ENCODE measurements around the gene RAB11B. TPM values are rescaled to one million over a fixed set of nuclear protein-coding genes. Genes with fewer than 3 reads are reported as not detected.

Gene RAB11B
- total RNA-seq, 3 donors from 2014 or later (not counting 1 experiment from before 2014, with no cell fraction given), result 101 to 116 (median 108) TPM

DNA sequence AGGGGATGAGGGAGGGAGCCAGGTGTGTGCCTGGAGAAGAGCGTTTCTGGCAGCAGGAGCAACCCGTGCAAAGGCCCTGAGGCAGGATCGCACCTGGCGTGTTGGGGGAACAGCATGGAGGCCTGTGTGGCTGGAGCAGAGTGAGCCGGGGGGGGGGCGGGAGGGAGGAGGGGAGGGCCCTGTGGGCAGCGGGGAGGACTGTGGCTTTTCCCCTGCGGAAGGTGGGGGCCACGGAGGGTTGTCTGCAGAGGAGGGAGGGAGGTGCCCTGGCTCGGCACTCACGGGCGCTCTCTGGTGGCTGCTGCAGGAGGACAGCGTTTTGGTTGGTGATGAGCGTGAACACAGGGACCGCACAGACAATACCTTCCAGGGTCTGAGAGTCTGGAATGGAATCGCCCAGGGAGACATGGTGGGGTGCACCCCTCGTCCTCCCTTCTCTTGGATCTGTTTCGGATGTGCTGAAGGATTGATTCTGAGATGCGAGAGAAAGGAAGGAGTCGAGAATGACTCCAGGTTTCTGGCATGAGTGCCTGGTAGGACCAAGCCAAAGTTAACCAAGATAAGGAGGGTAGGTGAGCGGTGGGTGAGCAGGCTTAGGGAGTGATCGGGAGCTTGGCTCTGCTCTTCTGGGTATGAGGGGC is 6.5 kb downstream of the RAB11B start:
- Mint-ChIP-seq H3K27ac (peak overlapping the region in 1 of 2 donors; percentile 59), H3K4me1 (peaks cover 23 to 38% of the 10 kb centered on the region in 2 donors), H3K9me3 (no peaks in the 10 kb centered on the region), H3K27me3 (ENCODE audit: low read depth in 2 of 2) (no peaks in the 10 kb centered on the region), H3K36me3 (no peaks in the 10 kb centered on the region), H3K4me3 (no peak overlapping the region)
- Histone ChIP-seq H3K27me3 (ENCODE audit: control insufficient read depth, insufficient read depth, low read length) (no peaks in the 10 kb centered on the region), H3K4me1 (ENCODE audit: control insufficient read depth, insufficient read depth, low read length) (peaks cover 29% of the 10 kb centered on the region), H3K27ac (ENCODE audit: low read length) (no peak overlapping the region), H3K4me3 (ENCODE audit: low read length) (no peak overlapping the region), H3K9me3 (ENCODE audit: control insufficient read depth, insufficient read depth, low read length) (no peaks in the 10 kb centered on the region), H3K36me3 (ENCODE audit: control insufficient read depth, insufficient read depth, low read length) (peaks cover 9% of the 10 kb centered on the region)
- DNase-seq (peak; percentile 61 to 81), ATAC-seq (peak; percentile 80 to 91 (median 91))
- 53% methylated on average over 22 of the region's 22 CpGs for WGBS (ENCODE audit: insufficient coverage)
- TF ChIP-seq, protein P1, sequence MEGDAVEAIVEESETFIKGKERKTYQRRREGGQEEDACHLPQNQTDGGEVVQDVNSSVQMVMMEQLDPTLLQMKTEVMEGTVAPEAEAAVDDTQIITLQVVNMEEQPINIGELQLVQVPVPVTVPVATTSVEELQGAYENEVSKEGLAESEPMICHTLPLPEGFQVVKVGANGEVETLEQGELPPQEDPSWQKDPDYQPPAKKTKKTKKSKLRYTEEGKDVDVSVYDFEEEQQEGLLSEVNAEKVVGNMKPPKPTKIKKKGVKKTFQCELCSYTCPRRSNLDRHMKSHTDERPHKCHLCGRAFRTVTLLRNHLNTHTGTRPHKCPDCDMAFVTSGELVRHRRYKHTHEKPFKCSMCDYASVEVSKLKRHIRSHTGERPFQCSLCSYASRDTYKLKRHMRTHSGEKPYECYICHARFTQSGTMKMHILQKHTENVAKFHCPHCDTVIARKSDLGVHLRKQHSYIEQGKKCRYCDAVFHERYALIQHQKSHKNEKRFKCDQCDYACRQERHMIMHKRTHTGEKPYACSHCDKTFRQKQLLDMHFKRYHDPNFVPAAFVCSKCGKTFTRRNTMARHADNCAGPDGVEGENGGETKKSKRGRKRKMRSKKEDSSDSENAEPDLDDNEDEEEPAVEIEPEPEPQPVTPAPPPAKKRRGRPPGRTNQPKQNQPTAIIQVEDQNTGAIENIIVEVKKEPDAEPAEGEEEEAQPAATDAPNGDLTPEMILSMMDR (IDR thresholded peaks at IDR 0.05), result peak; percentile 53
- intact Hi-C loops (cut with micrococcal nuclease), result no loop called here

DNA sequence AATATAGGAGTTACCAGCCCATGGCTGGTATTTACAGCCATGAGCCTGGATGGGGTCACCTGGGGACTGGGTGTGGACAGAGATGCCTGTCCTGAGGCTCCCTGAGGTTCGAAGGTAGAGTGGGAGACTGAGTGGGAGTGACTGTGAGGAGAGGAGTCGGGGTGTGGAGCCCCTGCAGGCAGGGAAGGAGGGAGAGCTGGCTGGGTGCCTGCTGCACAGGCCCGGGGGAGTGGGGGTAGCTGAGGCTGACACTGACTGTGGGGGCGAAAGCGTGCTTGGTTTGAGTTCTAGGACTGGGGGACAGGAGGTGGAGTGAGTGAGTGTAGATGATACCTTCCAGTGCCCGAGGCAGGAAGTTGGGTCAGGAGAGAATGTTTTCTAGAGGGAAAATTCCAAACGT is 7.1 kb downstream of the RAB11B start:
- WGBS (ENCODE audit: insufficient coverage), result 79% methylated on average over 7 of the region's 7 CpGs
- Mint-ChIP-seq H3K27ac (peak overlapping the region in 1 of 2 donors; percentile 59), H3K4me3 (no peak overlapping the region), H3K27me3 (ENCODE audit: low read depth in 2 of 2) (no peaks in the 10 kb centered on the region), H3K9me3 (no peaks in the 10 kb centered on the region), H3K4me1 (peaks cover 17 to 32% of the 10 kb centered on the region in 2 donors), H3K36me3 (no peaks in the 10 kb centered on the region)
- intact Hi-C loops (cut with micrococcal nuclease), result no loop called here
- peaks cover 23% of the 10 kb centered on the region for H3K4me1 ChIP-seq (ENCODE audit: control insufficient read depth, insufficient read depth, low read length)
- no peak overlapping the region for H3K4me3 ChIP-seq (ENCODE audit: low read length)
- TF ChIP-seq, protein P1 (IDR thresholded peaks at IDR 0.05), result no peak
- no peak for DNase-seq
- no peak for ATAC-seq
- no peaks in the 10 kb centered on the region for H3K9me3 ChIP-seq (ENCODE audit: control insufficient read depth, insufficient read depth, low read length)
- peaks cover 15% of the 10 kb centered on the region for H3K36me3 ChIP-seq (ENCODE audit: control insufficient read depth, insufficient read depth, low read length)
- H3K27ac ChIP-seq (ENCODE audit: low read length), result no peak overlapping the region
- no peaks in the 10 kb centered on the region for H3K27me3 ChIP-seq (ENCODE audit: control insufficient read depth, insufficient read depth, low read length)

DNA sequence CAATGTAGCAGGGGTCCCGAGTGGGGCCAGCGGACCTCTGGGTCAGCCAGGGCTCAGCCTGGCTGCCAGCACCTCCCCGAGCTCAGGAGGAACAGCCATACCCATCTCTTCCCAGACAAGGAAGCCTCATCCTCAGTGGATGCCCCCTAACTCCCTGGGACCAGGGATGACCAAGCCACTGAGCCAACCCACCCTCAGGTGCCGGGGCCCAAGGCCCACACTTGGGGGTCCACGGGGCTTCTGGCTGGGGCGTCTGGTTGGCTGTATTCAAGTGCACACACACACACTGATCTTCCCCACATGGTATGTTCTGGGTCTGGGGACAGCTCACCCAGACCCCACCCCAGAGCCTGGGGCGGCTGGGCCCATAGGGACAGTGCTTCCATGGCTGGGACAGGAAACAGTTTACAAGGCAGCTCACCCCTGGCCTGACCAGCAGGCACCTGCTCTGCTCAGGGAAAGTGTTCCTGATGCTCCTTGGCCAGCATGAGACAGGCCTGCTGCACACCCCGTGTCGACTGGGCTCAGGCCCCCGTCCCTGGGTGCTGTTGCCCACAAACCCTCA is 7.7 kb downstream of the RAB11B start:
- Histone ChIP-seq H3K36me3 (ENCODE audit: control insufficient read depth, insufficient read depth, low read length) (peaks cover 20% of the 10 kb centered on the region), H3K27ac (ENCODE audit: low read length) (no peak overlapping the region), H3K4me1 (ENCODE audit: control insufficient read depth, insufficient read depth, low read length) (peaks cover 19% of the 10 kb centered on the region), H3K9me3 (ENCODE audit: control insufficient read depth, insufficient read depth, low read length) (no peaks in the 10 kb centered on the region), H3K4me3 (ENCODE audit: low read length) (no peak overlapping the region), H3K27me3 (ENCODE audit: control insufficient read depth, insufficient read depth, low read length) (no peaks in the 10 kb centered on the region)
- H3K9me3 Mint-ChIP-seq, result no peaks in the 10 kb centered on the region
- 95% methylated on average over 10 of the region's 10 CpGs for WGBS (ENCODE audit: insufficient coverage)
- ATAC-seq (no peak), DNase-seq (no peak)
- no peaks in the 10 kb centered on the region for H3K36me3 Mint-ChIP-seq
- intact Hi-C loops (cut with micrococcal nuclease), result no loop called here
- peaks cover 15 to 30% of the 10 kb centered on the region in 2 donors for H3K4me1 Mint-ChIP-seq
- H3K27me3 Mint-ChIP-seq (ENCODE audit: low read depth in 2 of 2), result no peaks in the 10 kb centered on the region
- H3K4me3 Mint-ChIP-seq, result no peak overlapping the region
- no peak overlapping the region for H3K27ac Mint-ChIP-seq
- TF ChIP-seq, protein P1 (IDR thresholded peaks at IDR 0.05), result no peak
